K562 (cell line): ENCODE measurements around the gene DTNA. TPM values are rescaled to one million over a fixed set of nuclear protein-coding genes. Genes with fewer than 3 reads are reported as not detected.

ENCODE experiments used
- ATAC-seq: fragments of 200-7000 bp; cut with Tn5 transposase; 3 replicates; pipeline ENCODE4 v1.9.1; 2020; ENCODE audit warnings: moderate library complexity
- BruUV-seq: library from RNA; stranded (reverse); fragments of 400-500 nt; replicated peaks from 2 replicates; lab custom pipeline; 2021; lab: Mats Ljungman, UMichigan
- CTCF ChIA-PET: fragments of 300-600 bp; formaldehyde crosslinking; extraction: SDS; loops from one replicate; lab custom pipeline; 2021; ENCODE audit warnings: low intra/inter-chr PET ratio; lab: Yijun Ruan, JAX
- POLR2A ChIA-PET: fragments of 300-600, 350-650 bp; sonication (Branson Sonifier 250); formaldehyde crosslinking; extraction: SDS; loops from one replicate; lab custom pipeline; 2021; ENCODE audit warnings: antibody characterized with exemption, inconsistent platforms; lab: Yijun Ruan, JAX
- DNase-seq, 4 experiments: peaks; one replicate each; pipeline versions ENCODE4 v3.0.0 to v3.0.0-alpha.2; 2011 to 2018; ENCODE audit warnings: low spot score in 3 of 4, mixed read lengths in 3 of 4; ENCODE audit errors: extremely low read depth in 1 of 4
- FAIRE-seq: peaks from 2 replicates; lab custom pipeline; 2011; peaks lifted over from hg19 to GRCh38; lab: Jason Lieb, UNC
- H2AFZ ChIP-seq: 2 replicates; pipeline ENCODE4 v1.6.0; 2011; ENCODE audit warnings: low read depth, low read length, control low read depth, inconsistent platforms
- H3K27ac ChIP-seq: fragments of 200-600 bp; 3 replicates; pipeline ENCODE4 v1.8.0; 2011; ENCODE audit warnings: low read depth, mild to moderate bottlenecking, control low read depth, inconsistent platforms, low read length, moderate library complexity, mixed read lengths; ENCODE audit errors: extremely low read depth
- H3K27me3 ChIP-seq, 2 experiments: fragments of 300-600 bp in 1 of 2; 2 replicates in 1 of 2; 3 replicates in 1 of 2; pipeline versions ENCODE4 v1.6.0 to v1.8.0; 2011; ENCODE audit warnings: inconsistent platforms in 2 of 2, low read length in 2 of 2, mild to moderate bottlenecking in 1 of 2, mixed read lengths in 1 of 2, moderate library complexity in 1 of 2; ENCODE audit not compliant: control insufficient read depth in 2 of 2, insufficient read depth in 2 of 2
- H3K36me3 ChIP-seq: fragments of 300-600 bp; 3 replicates; pipeline ENCODE4 v1.8.0; 2011; ENCODE audit warnings: mild to moderate bottlenecking, low read length, inconsistent platforms; ENCODE audit not compliant: control insufficient read depth, insufficient read depth
- H3K4me1 ChIP-seq, 2 experiments: fragments of 200-600 bp in 1 of 2; replicated peaks in 1 of 2; 2 replicates in 1 of 2; 3 replicates in 1 of 2; pipeline versions ENCODE4 v1.5.1 to v1.8.0; 2011; ENCODE audit warnings: inconsistent platforms in 2 of 2, low read length in 2 of 2, mild to moderate bottlenecking in 1 of 2, mixed read lengths in 1 of 2, moderate library complexity in 1 of 2; ENCODE audit not compliant: control insufficient read depth in 2 of 2, insufficient read depth in 2 of 2
- H3K4me2 ChIP-seq: 2 replicates; pipeline ENCODE4 v1.6.1; 2011; ENCODE audit warnings: low read length, control low read depth, inconsistent platforms, mixed read lengths; ENCODE audit not compliant: insufficient read depth
- H3K4me3 ChIP-seq: fragments of 200-600 bp; sonication (generic), shearing (Covaris generic); 2 replicates; pipeline ENCODE4 v1.5.1; 2016; ENCODE audit warnings: control low read depth, inconsistent platforms
- H3K79me2 ChIP-seq: fragments of 200-600 bp; 3 replicates; pipeline ENCODE4 v1.8.0; 2011; ENCODE audit warnings: low read length, inconsistent platforms; ENCODE audit not compliant: control insufficient read depth, insufficient read depth
- H3K9ac ChIP-seq, 2 experiments: 2 replicates each; pipeline versions ENCODE4 v1.6.0 to v1.6.1; 2011; ENCODE audit warnings: low read depth in 2 of 2, low read length in 2 of 2, control low read depth in 1 of 2, inconsistent platforms in 1 of 2, mild to moderate bottlenecking in 1 of 2, mixed read lengths in 1 of 2; ENCODE audit not compliant: insufficient read depth in 1 of 2
- H3K9me1 ChIP-seq: one replicate; pipeline ENCODE4 v1.6.0; 2011; ENCODE audit warnings: inconsistent platforms, mild to moderate bottlenecking, low read length, moderate library complexity; ENCODE audit not compliant: control insufficient read depth, insufficient read depth
- H3K9me3 ChIP-seq: replicated peaks from 2 replicates; pipeline ENCODE4 v1.5.1; 2011; ENCODE audit warnings: low read depth, low read length, inconsistent platforms; ENCODE audit not compliant: control insufficient read depth, insufficient read depth
- H4K20me1 ChIP-seq: replicated peaks from 2 replicates; pipeline ENCODE4 v1.6.1; 2011; ENCODE audit warnings: low read length, inconsistent platforms, mixed read lengths; ENCODE audit not compliant: control insufficient read depth, insufficient read depth
- CBX8 ChIP-seq: fragments of 200-600 bp; sonication (generic); IDR thresholded peaks from 2 replicates; pipeline ENCODE4 v1.6.1; 2012; ENCODE audit warnings: borderline replicate concordance, mixed run types, low read depth, mild to moderate bottlenecking, moderate library complexity, mixed read lengths, low read length, control low read depth, inconsistent platforms; ENCODE audit not compliant: poor library complexity, severe bottlenecking; ENCODE audit errors: extremely low read depth
- ETV1 ChIP-seq: fragments of 450-650 bp; conservative IDR thresholded peaks from 2 replicates; pipeline ENCODE4 v1.6.1; 2016; ENCODE audit warnings: missing genetic modification characterization, control low read depth, low read depth, missing compliant biosample characterization
- FOXA1 ChIP-seq: fragments of 450-650 bp; IDR thresholded peaks from 2 replicates; pipeline ENCODE4 v1.6.1; 2016; ENCODE audit warnings: mild to moderate bottlenecking, borderline replicate concordance
- NR2C1 ChIP-seq, 2 experiments: fragments of 450-650 bp; IDR thresholded peaks; 2 replicates each; pipeline ENCODE4 v1.6.1; 2017; ENCODE audit warnings: mild to moderate bottlenecking in 2 of 2, antibody characterized with exemption in 1 of 2, inconsistent platforms in 1 of 2, missing compliant biosample characterization in 1 of 2, missing genetic modification characterization in 1 of 2
- POLR2B ChIP-seq: fragments of 450-650 bp; IDR thresholded peaks from 2 replicates; pipeline ENCODE4 v1.6.1; 2018; ENCODE audit warnings: low read depth; ENCODE audit not compliant: partially characterized antibody
- RBM17 ChIP-seq: fragments of 200-400 bp; formaldehyde crosslinking; IDR thresholded peaks from 2 replicates; pipeline ENCODE4 v1.6.1; 2017; ENCODE audit warnings: low read depth, mild to moderate bottlenecking, low read length, borderline replicate concordance
- SMAD2 ChIP-seq: fragments of 150-350 bp; IDR thresholded peaks from 2 replicates; pipeline ENCODE4 v1.6.1; 2014; ENCODE audit warnings: low read depth, mild to moderate bottlenecking, low read length
- SREBF1 ChIP-seq: fragments of 150-350 bp; IDR thresholded peaks from 2 replicates; pipeline ENCODE4 v1.6.1; 2014; ENCODE audit warnings: antibody characterized with exemption, low read depth, low read length, borderline replicate concordance
- TARDBP ChIP-seq: fragments of 450-650 bp; IDR thresholded peaks from 2 replicates; pipeline ENCODE4 v1.6.1; 2016
- TRIM28 ChIP-seq: fragments of 450-650 bp; IDR thresholded peaks from 2 replicates; pipeline ENCODE4 v1.6.1; 2017
- ZNF707 ChIP-seq: fragments of 250-450 bp; sonication (Bioruptor Pico); conservative IDR thresholded peaks from 2 replicates; pipeline ENCODE4 v1.8.0; 2022; ENCODE audit warnings: inconsistent platforms, mild to moderate bottlenecking, moderate library complexity
- WGBS: fragments of 100-300 bp; shearing (Covaris generic); methylation state at CpG from one replicate; pipeline ENCODE4 v1.1.6; 2016; ENCODE audit warnings: low coverage, mixed read lengths; ENCODE audit not compliant: insufficient coverage; ENCODE audit errors: missing lambda C conversion rate; 5-methylcytosine and 5-hydroxymethylcytosine counted together
- in situ Hi-C: fragments of 300-500 bp; cut with MboI; formaldehyde crosslinking; loops from 4 replicates; pipeline ENCODE4 v1.15.0; 2018; ENCODE audit warnings: inconsistent platforms, mixed read lengths
- intact Hi-C: fragments of 100-400 bp; cut with micrococcal nuclease; formaldehyde crosslinking; loops from 2 replicates; pipeline ENCODE4 v1.14.2; 2022
- polyA plus RNA-seq, 8 experiments: library from polyadenylated mRNA; depleted of rRNA in 4 of 8; stranded (reverse) in 5 of 8; unstranded in 3 of 8; fragments of >200 nt; fragmentation: Nextera tagmentation in 2 of 8; fragmentation: Illumina TruSeq in 1 of 8; extraction: Ambion mirVana in 2 of 8; extraction: Trizol in 1 of 8; gene quantifications; 2 replicates each; pipeline versions ENCODE4 v1.2.1 to v1.2.3, GENCODE V29; 2011 to 2014; ENCODE audit warnings: inconsistent platforms in 1 of 8, missing spikeins in 1 of 8
- total RNA-seq, 7 experiments: library from RNA; depleted of rRNA in 6 of 7; stranded (reverse); fragments of >200 nt in 6 of 7; fragmentation: Illumina TruSeq in 2 of 7; extraction: Trizol in 2 of 7; gene quantifications; 2 replicates each; pipeline versions ENCODE4 v1.2.1 to v1.2.3, GENCODE V29; 2011 to 2021; ENCODE audit warnings: low replicate concordance in 1 of 7

The DTNA gene
- total and polyA plus RNA-seq, 9 of the 15 experiments (the other 6 are each of a cell fraction or from before 2014, with no cell fraction given) = 0.07 to 2.4 (median 0.22) TPM; not detected in 2

DNA sequence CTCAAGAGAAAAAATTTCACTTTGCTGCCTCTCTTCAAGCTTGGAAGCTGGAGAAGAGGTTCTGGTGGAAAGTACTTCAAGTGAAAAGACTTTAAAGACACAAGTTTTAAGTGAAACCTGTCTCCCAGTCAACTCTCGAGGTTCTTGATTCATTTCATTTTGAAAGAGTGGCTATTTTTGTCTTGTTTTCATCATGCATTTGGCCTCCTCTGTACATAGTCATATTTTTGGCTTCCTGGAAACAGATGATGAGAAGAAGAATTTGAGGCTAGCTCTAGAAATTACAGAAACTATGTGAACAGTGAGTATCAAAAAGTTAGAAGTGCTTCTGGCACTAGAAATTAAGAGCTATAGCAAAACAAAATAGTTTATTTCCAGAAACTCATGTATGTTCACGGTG lies 124.8 kb downstream of the DTNA start:
- no peak overlapping the region for H3K4me2 ChIP-seq
- BruUV-seq = no TSS peak
- no peak overlapping the region for H2AFZ ChIP-seq
- ATAC-seq (no peak), DNase-seq (no peak), FAIRE-seq (no peak)
- POLR2A ChIA-PET = interaction anchor here (0.8 kb wide), 1 partner anchor 569 kb away, joined by 3 read pairs; no protein-coding TSS in a partner anchor
- intact Hi-C loops = no loop called here
- H3K4me1 ChIP-seq = no peaks in the 10 kb centered on the region
- 4% methylated on average over 2 of the region's 2 CpGs for WGBS
- CTCF ChIA-PET = interaction anchor here (0.6 kb wide), 1 partner anchor 48 kb away, joined by 5 read pairs; no protein-coding TSS in a partner anchor
- H3K9me1 ChIP-seq = no peaks in the 10 kb centered on the region
- H3K79me2 ChIP-seq = no peaks in the 10 kb centered on the region
- no peak overlapping the region for H3K4me3 ChIP-seq
- in situ Hi-C loops = no loop called here
- H3K36me3 ChIP-seq = no peaks in the 10 kb centered on the region
- H3K9ac ChIP-seq = no peak overlapping the region
- no peak overlapping the region for H3K27ac ChIP-seq
- no peaks in the 10 kb centered on the region for H3K9me3 ChIP-seq
- TF ChIP-seq POLR2B (no peak), SREBF1 (no peak), TARDBP (no peak), ETV1 (no peak), TRIM28 (no peak), FOXA1 (no peak), SMAD2 (no peak), CBX8 (no peak), NR2C1 (IDR thresholded peaks at IDR 0.05) (no peak), NR2C1 (tag; IDR thresholded peaks at IDR 0.05) (no peak), RBM17 (no peak), ZNF707 (CRISPR knock-in tag) (no peak)
- H4K20me1 ChIP-seq = no peaks in the 10 kb centered on the region
- no peaks in the 10 kb centered on the region for H3K27me3 ChIP-seq
